ENCODE results near the gene SUN5. TPM values are rescaled to one million over a fixed set of nuclear protein-coding genes. Genes with fewer than 3 reads are reported as not detected.

SUN5 gene
- total RNA-seq, 4 donors from 2014 or later: not detected

GRCh38 chr20:33023439-33024242 is 19.4 kb upstream of the SUN5 start:
- Histone ChIP-seq H3K27me3 (peaks cover 13% of the 10 kb centered on the region), H3K36me3 (no peaks in the 10 kb centered on the region), H3K4me1 (no peaks in the 10 kb centered on the region), H3K27ac (no peak overlapping the region), H3K4me3 (no peak overlapping the region), H3K9me3 (no peaks in the 10 kb centered on the region)
- TF ChIP-seq POLR2A (IDR thresholded peaks at IDR 0.05) (no peak), EP300 (IDR thresholded peaks at IDR 0.05) (no peak), POLR2AphosphoS5 (IDR thresholded peaks at IDR 0.05) (no peak), CTCF (IDR thresholded peaks at IDR 0.05) (no peak)
- no peak for DNase-seq (ENCODE audit: low spot score in 2 of 2)
- 62% methylated on average over 6 of the region's 6 CpGs for WGBS

DNA sequence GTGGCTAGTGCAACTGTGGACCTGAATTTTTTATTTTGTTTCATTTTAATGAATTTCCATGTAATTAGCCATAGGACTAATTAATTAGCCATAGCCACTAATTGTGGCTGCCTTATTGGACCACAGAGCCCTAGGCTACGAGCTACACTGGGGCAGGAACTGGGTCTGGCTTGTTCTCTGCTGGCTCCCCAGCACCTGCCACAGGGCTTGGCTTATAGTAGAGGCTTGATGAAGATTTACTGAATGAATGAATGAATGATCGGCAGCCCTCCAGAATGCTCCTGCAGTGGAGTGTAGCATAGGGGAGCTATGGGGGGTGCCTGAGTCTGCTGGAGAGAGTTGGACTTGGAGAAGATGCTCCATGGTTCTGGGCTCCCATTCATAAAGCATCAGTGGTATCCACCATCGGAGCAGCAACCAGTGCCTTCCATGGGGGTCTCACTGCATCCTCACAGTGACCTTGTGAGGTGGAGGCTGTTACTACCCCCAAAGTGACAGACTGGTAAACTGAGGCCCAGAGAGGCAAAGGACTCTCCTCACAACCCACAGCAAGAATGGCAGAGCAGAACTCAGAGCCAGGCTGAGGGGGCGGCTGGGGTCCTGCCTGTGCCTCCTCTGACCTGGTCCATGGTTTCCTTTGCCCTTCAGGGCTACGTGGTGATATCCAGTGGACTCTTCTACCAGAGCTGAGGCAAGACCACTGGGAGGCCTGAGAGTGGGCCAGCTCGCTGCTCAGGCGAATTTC is 18.6 kb upstream of the SUN5 start:
- Histone ChIP-seq H3K9me3 (no peaks in the 10 kb centered on the region), H3K27me3 (peaks cover 7% of the 10 kb centered on the region), H3K36me3 (no peaks in the 10 kb centered on the region), H3K4me3 (no peak overlapping the region), H3K27ac (no peak overlapping the region), H3K4me1 (no peaks in the 10 kb centered on the region)
- no peak for DNase-seq (ENCODE audit: low spot score in 2 of 2)
- 76% methylated on average over 7 of the region's 7 CpGs for WGBS
- TF ChIP-seq CTCF (IDR thresholded peaks at IDR 0.05) (no peak), EP300 (IDR thresholded peaks at IDR 0.05) (no peak), POLR2A (IDR thresholded peaks at IDR 0.05) (no peak), POLR2AphosphoS5 (IDR thresholded peaks at IDR 0.05) (no peak)

- Histone ChIP-seq H3K4me1 (no peaks in the 10 kb centered on the region), H3K9me3 (no peaks in the 10 kb centered on the region), H3K36me3 (no peaks in the 10 kb centered on the region), H3K27ac (no peak overlapping the region), H3K4me3 (no peak overlapping the region), H3K27me3 (peaks cover 4% of the 10 kb centered on the region)
- WGBS: 48% methylated on average over 2 of the region's 4 CpGs
- TF ChIP-seq POLR2A (IDR thresholded peaks at IDR 0.05): no peak
- no peak for TF ChIP-seq CTCF (IDR thresholded peaks at IDR 0.05)
- TF ChIP-seq POLR2AphosphoS5 (IDR thresholded peaks at IDR 0.05): no peak
- TF ChIP-seq EP300 (IDR thresholded peaks at IDR 0.05): no peak
- DNase-seq (ENCODE audit: low spot score in 2 of 2): no peak
Measured at GRCh38 chr20:33022289-33022688, 18.1 kb upstream of the SUN5 start.

DNA sequence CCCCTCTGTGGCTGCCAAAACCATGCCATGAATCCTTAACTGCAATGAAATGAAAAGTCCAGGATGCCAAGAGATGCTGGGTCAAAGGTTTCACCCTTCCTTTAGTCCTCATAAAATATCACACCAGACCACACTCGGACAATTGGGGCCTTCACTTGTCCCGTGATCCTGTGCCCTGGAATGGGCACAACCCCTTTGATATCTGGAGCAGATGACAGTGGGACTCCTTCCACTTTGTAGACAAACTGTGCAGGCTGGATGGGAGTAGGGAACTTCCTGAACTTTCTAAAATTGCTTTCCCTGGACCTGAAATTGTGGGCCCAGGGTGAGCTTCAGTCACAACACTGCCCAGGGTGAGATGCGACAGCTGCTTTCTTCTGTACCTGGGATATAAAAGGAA is 17.6 kb upstream of the SUN5 start:
- Histone ChIP-seq H3K4me1 (no peaks in the 10 kb centered on the region), H3K9me3 (no peaks in the 10 kb centered on the region), H3K27me3 (peaks cover 4% of the 10 kb centered on the region), H3K36me3 (no peaks in the 10 kb centered on the region), H3K27ac (no peak overlapping the region), H3K4me3 (no peak overlapping the region)
- TF ChIP-seq POLR2A (IDR thresholded peaks at IDR 0.05) (no peak), CTCF (IDR thresholded peaks at IDR 0.05) (no peak)
- no peak for DNase-seq (ENCODE audit: low spot score in 2 of 2)
- WGBS: 78% methylated on average over 3 of the region's 3 CpGs
